CD8-positive, alpha-beta memory T cell (primary cell): ENCODE results near the gene ATF7IP. TPM values are rescaled to one million over a fixed set of nuclear protein-coding genes. Genes with fewer than 3 reads are reported as not detected.
A peak's percentile ranks its signal among the peaks of the same experiment; 100 is the strongest.
"Not testable (repeated sequence)": the region's sequence is repeated elsewhere in the genome, so short reads cannot be mapped to it uniquely, and the experiment has no call there.

Experiments used
- CTCF ChIA-PET: fragments of 350-600 bp; sonication (Branson Sonifier 250); formaldehyde crosslinking; loops from one replicate; lab custom pipeline; 2021; ENCODE audit warnings: antibody characterized with exemption; lab: Charles Lee
- POLR2A ChIA-PET: fragments of 350-600 bp; sonication (Branson Sonifier 250); formaldehyde crosslinking; loops from one replicate; lab custom pipeline; 2021; ENCODE audit warnings: antibody characterized with exemption; lab: Charles Lee
- DNase-seq, 5 donors: peaks; one replicate each; pipeline versions ENCODE4 v3.0.0 to v3.0.0-alpha.2; 2020 to 2022; ENCODE audit warnings: mixed read lengths in 1 of 5
- H3K27ac ChIP-seq: one replicate; pipeline ENCODE4 v1.7.0; 2013; ENCODE audit warnings: low read depth, mild to moderate bottlenecking, low read length, moderate library complexity
- H3K27me3 ChIP-seq: 2 replicates; pipeline ENCODE4 v1.7.0; 2013; ENCODE audit warnings: low read length, mild to moderate bottlenecking; ENCODE audit not compliant: insufficient read depth, poor library complexity, severe bottlenecking
- H3K36me3 ChIP-seq: 2 replicates; pipeline ENCODE4 v1.7.0; 2013; ENCODE audit warnings: mild to moderate bottlenecking, low read length, moderate library complexity; ENCODE audit not compliant: insufficient read depth
- H3K4me1 ChIP-seq: 2 replicates; pipeline ENCODE4 v1.7.0; 2013; ENCODE audit warnings: mild to moderate bottlenecking, low read length, moderate library complexity; ENCODE audit not compliant: insufficient read depth
- H3K4me3 ChIP-seq: 2 replicates; pipeline ENCODE4 v1.7.0; 2013; ENCODE audit warnings: mild to moderate bottlenecking, low read length
- H3K9me3 ChIP-seq: 2 replicates; pipeline ENCODE4 v1.7.0; 2013; ENCODE audit warnings: mild to moderate bottlenecking, low read length
- H3K27ac Mint-ChIP-seq, 8 donors: one replicate each; pipeline ENCODE4 v1.8.0; 2020 to 2021; ENCODE audit warnings: mixed read lengths in 8 of 8, mild to moderate bottlenecking in 6 of 8, inconsistent platforms in 3 of 8, moderate library complexity in 3 of 8
- H3K27me3 Mint-ChIP-seq, 2 donors: one replicate each; pipeline ENCODE4 v1.8.0; 2020 to 2021; ENCODE audit warnings: mixed read lengths in 2 of 2, mild to moderate bottlenecking in 1 of 2, moderate library complexity in 1 of 2
- H3K36me3 Mint-ChIP-seq, 3 donors: one replicate each; pipeline ENCODE4 v1.8.0; 2020 to 2021; ENCODE audit warnings: mixed read lengths in 3 of 3, inconsistent platforms in 1 of 3, mild to moderate bottlenecking in 1 of 3
- H3K4me1 Mint-ChIP-seq, 3 donors: one replicate each; pipeline ENCODE4 v1.8.0; 2020 to 2021; ENCODE audit warnings: mixed read lengths in 3 of 3, inconsistent platforms in 1 of 3, mild to moderate bottlenecking in 1 of 3
- H3K4me3 Mint-ChIP-seq, 7 donors: one replicate each; pipeline ENCODE4 v1.8.0; 2020 to 2021; ENCODE audit warnings: mixed read lengths in 7 of 7, mild to moderate bottlenecking in 6 of 7, moderate library complexity in 4 of 7, inconsistent platforms in 2 of 7
- H3K9me3 Mint-ChIP-seq, 5 donors: one replicate each; pipeline ENCODE4 v1.8.0; 2020 to 2022; ENCODE audit warnings: mixed read lengths in 5 of 5, mild to moderate bottlenecking in 3 of 5, moderate library complexity in 2 of 5, inconsistent platforms in 1 of 5
- polyA plus RNA-seq: library from polyadenylated mRNA; unstranded; fragments of 300-500 nt; fragmentation: Illumina TruSeq; gene quantifications from one replicate; pipeline ENCODE4 v1.2.3, GENCODE V29; 2021
- total RNA-seq, 2 experiments: library from RNA; stranded (reverse); gene quantifications; one replicate each; pipeline ENCODE4 v1.2.3, GENCODE V29; 2021

The ATF7IP gene
- total and polyA plus RNA-seq, 3 experiments from 2014 or later: 80.6 to 94.4 (median 84.4) TPM

- Histone ChIP-seq H3K27ac (no peak overlapping the region), H3K27me3 (no peaks in the 10 kb centered on the region), H3K4me3 (no peak overlapping the region), H3K9me3 (no peaks in the 10 kb centered on the region), H3K4me1 (no peaks in the 10 kb centered on the region), H3K36me3 (no peaks in the 10 kb centered on the region)
- no peak for DNase-seq
- Mint-ChIP-seq H3K4me3 (no peak overlapping the region), H3K36me3 (peaks cover 2 to 33% (median 3%) of the 10 kb centered on the region in 3 donors), H3K9me3 (peaks cover 15 to 25% (median 21%) of the 10 kb centered on the region in 5 donors), H3K27me3 (peaks cover 0 to 3% of the 10 kb centered on the region in 2 donors), H3K27ac (no peak overlapping the region), H3K4me1 (no peaks in the 10 kb centered on the region)
- ChIA-PET CTCF (interaction anchor here (0.8 to 0.9 kb wide), 2 partner anchors 27 to 603 kb away, joined by 3 read pairs; no protein-coding TSS in a partner anchor), POLR2A (interaction anchor here (1.2 kb wide), 1 partner anchor 33 kb away, joined by 4 read pairs; no protein-coding TSS in a partner anchor)
Measured at GRCh38 chr12:14332482-14332881, 33.0 kb upstream of the ATF7IP start.

GRCh38 chr12:14340371-14340770 is 25.1 kb upstream of the ATF7IP start:
- DNase-seq: no peak
- Mint-ChIP-seq H3K4me1 (no peaks in the 10 kb centered on the region), H3K9me3 (peaks cover 22 to 38% (median 27%) of the 10 kb centered on the region in 5 donors), H3K27ac (no peak overlapping the region), H3K4me3 (no peak overlapping the region), H3K36me3 (peaks cover 3 to 52% (median 6%) of the 10 kb centered on the region in 3 donors), H3K27me3 (peaks cover 0 to 2% of the 10 kb centered on the region in 2 donors)
- H3K27ac ChIP-seq: no peak overlapping the region
- H3K36me3 ChIP-seq: no peaks in the 10 kb centered on the region
- ChIA-PET POLR2A (no interaction called here), CTCF (no interaction called here)
- peaks cover 4% of the 10 kb centered on the region for H3K9me3 ChIP-seq
- no peaks in the 10 kb centered on the region for H3K4me1 ChIP-seq
- H3K4me3 ChIP-seq: no peak overlapping the region
- H3K27me3 ChIP-seq: no peaks in the 10 kb centered on the region

GRCh38 chr12:14351524-14351923 is 14.0 kb upstream of the ATF7IP start:
- H3K36me3 ChIP-seq, DNase-seq, POLR2A ChIA-PET, H3K27ac Mint-ChIP-seq, H3K27me3 ChIP-seq, CTCF ChIA-PET, H3K4me3 ChIP-seq, H3K27ac ChIP-seq, H3K9me3 ChIP-seq, H3K4me3 Mint-ChIP-seq, H3K4me1 Mint-ChIP-seq, H3K27me3 Mint-ChIP-seq, H3K4me1 ChIP-seq: not testable (repeated sequence)
- Mint-ChIP-seq H3K9me3 (peaks cover 12 to 37% (median 34%) of the 10 kb centered on the region in 5 donors), H3K36me3 (peaks cover 4 to 41% (median 5%) of the 10 kb centered on the region in 3 donors)

- DNase-seq, H3K4me1 ChIP-seq, CTCF ChIA-PET, H3K36me3 ChIP-seq, H3K9me3 ChIP-seq, H3K27me3 ChIP-seq, POLR2A ChIA-PET, H3K27ac Mint-ChIP-seq, H3K4me1 Mint-ChIP-seq, H3K27me3 Mint-ChIP-seq, H3K4me3 Mint-ChIP-seq, H3K27ac ChIP-seq, H3K4me3 ChIP-seq: not testable (repeated sequence)
- Mint-ChIP-seq H3K36me3 (peaks cover 4 to 41% (median 5%) of the 10 kb centered on the region in 3 donors), H3K9me3 (peaks cover 12 to 37% (median 34%) of the 10 kb centered on the region in 5 donors)
Measured at GRCh38 chr12:14352066-14352465, 13.4 kb upstream of the ATF7IP start.

GRCh38 chr12:14354665-14355064 is 10.8 kb upstream of the ATF7IP start:
- H3K4me3 Mint-ChIP-seq, H3K27ac Mint-ChIP-seq, H3K4me1 ChIP-seq, H3K9me3 ChIP-seq, H3K36me3 ChIP-seq, CTCF ChIA-PET, DNase-seq, POLR2A ChIA-PET, H3K4me1 Mint-ChIP-seq, H3K27ac ChIP-seq, H3K27me3 ChIP-seq, H3K27me3 Mint-ChIP-seq, H3K4me3 ChIP-seq: not testable (repeated sequence)
- Mint-ChIP-seq H3K9me3 (peaks cover 12 to 37% (median 33%) of the 10 kb centered on the region in 5 donors), H3K36me3 (peaks cover 3 to 36% (median 4%) of the 10 kb centered on the region in 3 donors)

GRCh38 chr12:14356147-14356546 is 9.3 kb upstream of the ATF7IP start:
- no peaks in the 10 kb centered on the region for H3K27me3 ChIP-seq
- peaks cover 1 to 22% (median 2%) of the 10 kb centered on the region in 3 donors for H3K36me3 Mint-ChIP-seq
- no peak overlapping the region for H3K4me3 ChIP-seq
- H3K36me3 ChIP-seq: no peaks in the 10 kb centered on the region
- peak overlapping the region in 1 of 8 donors; percentile 63 for H3K27ac Mint-ChIP-seq
- H3K9me3 ChIP-seq: no peaks in the 10 kb centered on the region
- H3K27me3 Mint-ChIP-seq: peaks cover 0 to 4% of the 10 kb centered on the region in 2 donors
- H3K4me3 Mint-ChIP-seq: no peak overlapping the region
- H3K27ac ChIP-seq: no peak overlapping the region
- H3K9me3 Mint-ChIP-seq: peaks cover 3 to 23% (median 18%) of the 10 kb centered on the region in 5 donors
- no peak for DNase-seq
- H3K4me1 Mint-ChIP-seq: no peaks in the 10 kb centered on the region
- no peaks in the 10 kb centered on the region for H3K4me1 ChIP-seq
- POLR2A ChIA-PET: no interaction called here
- CTCF ChIA-PET: interaction anchor here (1.0 kb wide), 1 partner anchor 9 kb away, joined by 3 read pairs; the partner anchor contains the start of gene ATF7IP

GRCh38 chr12:14357486-14357885 is 8.0 kb upstream of the ATF7IP start:
- Histone ChIP-seq H3K27ac (no peak overlapping the region), H3K4me1 (no peaks in the 10 kb centered on the region), H3K27me3 (no peaks in the 10 kb centered on the region), H3K4me3 (no peak overlapping the region), H3K36me3 (no peaks in the 10 kb centered on the region), H3K9me3 (no peaks in the 10 kb centered on the region)
- Mint-ChIP-seq H3K9me3 (peaks cover 3 to 10% (median 7%) of the 10 kb centered on the region in 5 donors), H3K4me1 (peaks cover 2 to 5% (median 3%) of the 10 kb centered on the region in 3 donors), H3K36me3 (peaks cover 1 to 18% (median 2%) of the 10 kb centered on the region in 3 donors), H3K27me3 (peaks cover 0 to 3% of the 10 kb centered on the region in 2 donors), H3K4me3 (no peak overlapping the region), H3K27ac (no peak overlapping the region)
- POLR2A ChIA-PET: interaction anchor here (0.5 kb wide), 1 partner anchor 119 kb away, joined by 3 read pairs; no protein-coding TSS in a partner anchor
- no peak for DNase-seq
- CTCF ChIA-PET: interaction anchor here (1.6 kb wide), 1 partner anchor 120 kb away, joined by 4 read pairs; no protein-coding TSS in a partner anchor

GRCh38 chr12:14362352-14362751 is 3.1 kb upstream of the ATF7IP start:
- Histone ChIP-seq H3K4me3 (no peak overlapping the region), H3K9me3 (no peaks in the 10 kb centered on the region), H3K36me3 (no peaks in the 10 kb centered on the region), H3K4me1 (peaks cover 11% of the 10 kb centered on the region), H3K27me3 (no peaks in the 10 kb centered on the region), H3K27ac (no peak overlapping the region)
- ChIA-PET CTCF (interaction anchor here (1.2 kb wide), 1 partner anchor 91 kb away, joined by 3 read pairs; no protein-coding TSS in a partner anchor), POLR2A (interaction anchor here (0.7 kb wide), 1 partner anchor 615 kb away, joined by 4 read pairs; no protein-coding TSS in a partner anchor)
- Mint-ChIP-seq H3K4me1 (peaks cover 23 to 32% (median 28%) of the 10 kb centered on the region in 3 donors), H3K27ac (peak overlapping the region in 6 of 8 donors; percentile 11 to 79 (median 29)), H3K9me3 (peaks cover 0 to 7% (median 6%) of the 10 kb centered on the region in 5 donors), H3K36me3 (peaks cover 1 to 20% (median 6%) of the 10 kb centered on the region in 3 donors), H3K4me3 (peak overlapping the region in 1 of 7 donors; percentile 18), H3K27me3 (peaks cover 0 to 4% of the 10 kb centered on the region in 2 donors)
- DNase-seq: no peak
